Cardiac muscle cell (in vitro differentiated cells and primary cell): ENCODE data around the gene TNFRSF8. TPM values are rescaled to one million over a fixed set of nuclear protein-coding genes. Genes with fewer than 3 reads are reported as not detected.
"Not testable (repeated sequence)": the region's sequence is repeated elsewhere in the genome, so short reads cannot be mapped to it uniquely, and the experiment has no call there.

Experiments
- DNase-seq, 2 donors: peaks; one replicate each; pipeline versions ENCODE4 v3.0.0 to v3.0.0-alpha.2; 2010 to 2017; ENCODE audit warnings: low read depth in 1 of 2, low spot score in 1 of 2
- H3K27ac ChIP-seq: fragments of 200-600 bp; sonication (generic); 2 replicates; pipeline ENCODE4 v1.5.1; 2016
- H3K27me3 ChIP-seq: fragments of 200-600 bp; sonication (generic); 2 replicates; pipeline ENCODE4 v1.6.0; 2016; ENCODE audit warnings: control low read depth
- H3K36me3 ChIP-seq: fragments of 200-600 bp; sonication (generic); 2 replicates; pipeline ENCODE4 v1.5.1; 2016; ENCODE audit warnings: control low read depth
- H3K4me1 ChIP-seq: fragments of 200-600 bp; sonication (generic); 2 replicates; pipeline ENCODE4 v1.8.1; 2017; ENCODE audit warnings: low read depth, mild to moderate bottlenecking, mixed run types
- H3K4me3 ChIP-seq: fragments of 200-600 bp; sonication (generic); 2 replicates; pipeline ENCODE4 v1.5.1; 2016; ENCODE audit warnings: mild to moderate bottlenecking
- H3K9me3 ChIP-seq: fragments of 200-600 bp; sonication (generic); 2 replicates; pipeline ENCODE4 v1.5.1; 2017; ENCODE audit warnings: low read depth, mild to moderate bottlenecking, control low read depth
- polyA plus RNA-seq: library from polyadenylated mRNA; unstranded; fragments of >200 nt; fragmentation: Nextera tagmentation; extraction: Ambion mirVana; gene quantifications from 2 replicates; pipeline ENCODE4 v1.2.1, GENCODE V29; 2016
- total RNA-seq: library from RNA; depleted of rRNA; stranded (reverse); fragments of >200 nt; gene quantifications from 2 replicates; pipeline ENCODE4 v1.2.3, GENCODE V29; 2016
- TF ChIP-seq, protein P1 (sequence below): IDR thresholded peaks from 2 replicates; pipeline ENCODE4 v1.5.1; 2012; ENCODE audit warnings: low read depth, mild to moderate bottlenecking, low read length

TNFRSF8 gene
- total and polyA plus RNA-seq, 2 experiments from 2014 or later = 0.06 TPM; not detected in 1

DNA sequence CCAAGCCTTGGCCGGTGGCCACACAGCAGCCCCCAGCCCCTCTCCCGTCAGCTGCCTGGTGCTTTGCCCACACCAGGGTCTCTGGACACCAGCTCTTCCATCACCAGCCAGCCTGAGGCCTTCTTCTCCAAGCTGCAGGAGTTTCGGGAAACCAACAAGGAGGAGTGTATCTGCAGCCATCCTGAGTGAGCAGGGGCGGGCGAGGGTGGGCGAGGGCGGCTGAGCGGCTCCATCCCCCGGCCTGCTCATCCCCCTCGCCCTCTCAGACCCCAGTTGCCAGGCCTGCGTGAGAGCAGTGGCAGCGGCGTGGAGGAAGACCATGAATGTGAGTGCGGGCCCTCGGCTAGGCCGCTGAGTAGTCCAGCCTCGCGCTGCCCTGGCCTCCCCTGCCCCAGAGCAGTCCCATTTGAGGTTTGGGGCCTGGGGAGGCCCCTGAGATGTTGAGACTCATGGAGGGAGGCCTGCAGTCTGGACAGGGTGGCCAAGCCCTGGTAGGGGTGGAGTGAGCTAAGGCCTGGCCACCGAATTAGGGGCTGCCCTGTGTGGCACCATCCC, 34.1 kb upstream of the TNFRSF8 start:
- TF ChIP-seq, protein P1, sequence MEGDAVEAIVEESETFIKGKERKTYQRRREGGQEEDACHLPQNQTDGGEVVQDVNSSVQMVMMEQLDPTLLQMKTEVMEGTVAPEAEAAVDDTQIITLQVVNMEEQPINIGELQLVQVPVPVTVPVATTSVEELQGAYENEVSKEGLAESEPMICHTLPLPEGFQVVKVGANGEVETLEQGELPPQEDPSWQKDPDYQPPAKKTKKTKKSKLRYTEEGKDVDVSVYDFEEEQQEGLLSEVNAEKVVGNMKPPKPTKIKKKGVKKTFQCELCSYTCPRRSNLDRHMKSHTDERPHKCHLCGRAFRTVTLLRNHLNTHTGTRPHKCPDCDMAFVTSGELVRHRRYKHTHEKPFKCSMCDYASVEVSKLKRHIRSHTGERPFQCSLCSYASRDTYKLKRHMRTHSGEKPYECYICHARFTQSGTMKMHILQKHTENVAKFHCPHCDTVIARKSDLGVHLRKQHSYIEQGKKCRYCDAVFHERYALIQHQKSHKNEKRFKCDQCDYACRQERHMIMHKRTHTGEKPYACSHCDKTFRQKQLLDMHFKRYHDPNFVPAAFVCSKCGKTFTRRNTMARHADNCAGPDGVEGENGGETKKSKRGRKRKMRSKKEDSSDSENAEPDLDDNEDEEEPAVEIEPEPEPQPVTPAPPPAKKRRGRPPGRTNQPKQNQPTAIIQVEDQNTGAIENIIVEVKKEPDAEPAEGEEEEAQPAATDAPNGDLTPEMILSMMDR = no peak
- Histone ChIP-seq H3K4me1 (no peaks in the 10 kb centered on the region), H3K27ac (no peak overlapping the region), H3K27me3 (no peaks in the 10 kb centered on the region), H3K4me3 (no peak overlapping the region), H3K36me3 (no peaks in the 10 kb centered on the region), H3K9me3 (no peaks in the 10 kb centered on the region)
- no peak for DNase-seq

DNA sequence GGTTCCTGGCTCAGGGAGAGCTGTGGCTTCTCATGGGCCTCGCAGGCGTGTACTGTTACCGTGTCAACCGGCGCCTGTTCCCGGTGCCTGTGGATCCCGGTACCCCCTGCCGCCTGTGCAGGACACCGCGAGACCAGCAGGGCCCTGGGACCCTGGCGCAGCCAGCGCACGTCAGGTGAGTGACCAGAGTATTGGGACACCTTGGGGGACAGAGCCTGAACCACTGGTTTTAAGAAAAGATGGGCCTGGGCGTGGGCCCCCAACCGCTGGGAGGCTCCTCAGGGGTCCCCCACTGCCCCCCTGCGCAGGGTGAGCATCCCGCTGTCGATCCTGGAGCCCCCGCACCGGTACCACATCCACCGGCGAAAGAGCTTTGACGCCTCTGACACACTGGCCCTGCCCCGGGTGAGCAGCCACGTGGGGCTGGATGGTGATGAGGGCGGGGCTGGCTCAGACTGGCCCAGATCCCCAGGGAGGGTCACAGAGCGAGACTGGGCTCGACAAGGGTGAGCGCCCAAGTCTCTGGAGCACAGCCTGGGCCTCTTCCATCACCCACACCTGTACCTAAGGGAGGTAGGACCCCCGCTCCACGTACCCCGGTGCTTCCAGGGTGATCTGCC, 33.3 kb upstream of the TNFRSF8 start:
- Histone ChIP-seq H3K4me1 (no peaks in the 10 kb centered on the region), H3K27me3 (no peaks in the 10 kb centered on the region), H3K4me3 (no peak overlapping the region), H3K36me3 (no peaks in the 10 kb centered on the region), H3K9me3 (no peaks in the 10 kb centered on the region), H3K27ac (no peak overlapping the region)
- TF ChIP-seq, protein P1 = no peak
- no peak for DNase-seq

DNA sequence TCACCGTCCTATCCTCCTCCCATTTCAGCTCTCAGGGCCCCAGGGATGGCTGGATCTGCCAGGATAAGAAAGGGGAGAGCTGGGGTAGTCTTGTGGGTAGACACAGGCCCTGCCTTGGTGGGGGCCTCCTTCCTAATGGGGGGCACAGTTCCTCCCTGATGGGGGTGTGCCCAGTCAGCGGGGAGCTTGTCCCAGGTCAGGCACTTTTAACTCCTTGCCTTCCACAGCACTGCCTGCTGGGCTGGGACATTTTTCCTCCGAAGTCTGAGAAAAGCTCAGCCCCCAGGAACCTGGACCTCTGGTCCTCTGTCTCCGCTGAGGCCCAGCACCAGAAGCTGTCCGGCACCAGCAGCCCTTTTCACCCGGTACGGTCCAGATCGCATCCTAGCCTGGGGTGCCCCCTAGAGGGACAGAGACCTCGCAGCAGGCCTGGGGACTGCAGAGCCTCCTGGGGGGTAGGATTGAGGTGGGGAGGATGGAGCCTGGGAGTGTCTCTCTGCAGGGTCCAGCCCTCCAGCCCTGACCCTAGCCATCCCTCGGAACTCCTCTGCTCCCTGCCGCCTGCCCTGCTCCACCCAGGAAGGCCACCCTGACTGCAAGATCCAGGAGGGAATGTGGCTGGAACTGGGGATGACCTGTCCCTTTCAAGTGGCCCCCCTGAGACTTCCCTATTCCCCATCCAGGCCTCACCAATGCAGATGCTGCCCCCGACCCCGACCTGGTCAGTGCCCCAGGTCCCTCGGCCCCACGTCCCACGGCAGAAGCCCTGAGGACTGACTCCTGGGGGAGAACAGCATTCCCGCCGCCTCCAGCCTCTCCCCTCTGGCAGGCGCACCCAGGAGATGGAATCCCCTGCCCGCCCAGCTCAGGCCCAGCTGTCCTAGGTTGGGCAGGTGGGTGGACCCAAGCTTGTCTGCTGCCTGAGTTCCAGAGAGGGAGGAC, 31.8 kb upstream of the TNFRSF8 start:
- no peaks in the 10 kb centered on the region for H3K9me3 ChIP-seq
- no peaks in the 10 kb centered on the region for H3K4me1 ChIP-seq
- TF ChIP-seq, protein P1 = peak; percentile 63
- peak; percentile 48 to 51 for DNase-seq
- H3K36me3 ChIP-seq = no peaks in the 10 kb centered on the region
- H3K4me3 ChIP-seq = no peak overlapping the region
- H3K27me3 ChIP-seq = no peaks in the 10 kb centered on the region
- no peak overlapping the region for H3K27ac ChIP-seq

DNA sequence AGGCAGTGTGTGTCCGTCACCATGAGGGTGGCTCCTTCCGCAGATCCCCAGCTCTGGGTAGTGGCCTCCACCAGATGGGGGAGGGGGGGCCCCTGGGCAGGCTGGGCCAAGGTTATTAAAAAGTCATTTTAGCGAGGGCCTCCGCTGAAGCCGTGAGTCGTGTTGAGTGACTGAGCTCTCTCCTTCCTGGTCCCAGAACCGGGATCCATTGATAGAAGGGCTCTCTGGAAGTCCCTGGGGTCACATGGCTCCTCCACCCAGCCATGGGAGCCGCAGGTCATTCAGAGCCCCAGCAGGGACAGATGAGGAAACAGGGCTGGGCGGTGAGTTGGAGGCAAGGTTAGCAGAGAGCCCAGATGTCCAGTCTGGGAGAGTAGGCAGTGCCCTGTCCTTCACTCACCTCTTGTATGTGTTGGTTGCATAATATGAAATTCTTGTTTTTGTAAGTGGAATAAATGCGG, 30.9 kb upstream of the TNFRSF8 start:
- Histone ChIP-seq H3K4me3 (no peak overlapping the region), H3K36me3 (no peaks in the 10 kb centered on the region), H3K9me3 (no peaks in the 10 kb centered on the region), H3K27ac (no peak overlapping the region), H3K27me3 (no peaks in the 10 kb centered on the region), H3K4me1 (no peaks in the 10 kb centered on the region)
- peak in 1 of 2 donors; percentile 25 for DNase-seq
- TF ChIP-seq, protein P1 = no peak

DNA sequence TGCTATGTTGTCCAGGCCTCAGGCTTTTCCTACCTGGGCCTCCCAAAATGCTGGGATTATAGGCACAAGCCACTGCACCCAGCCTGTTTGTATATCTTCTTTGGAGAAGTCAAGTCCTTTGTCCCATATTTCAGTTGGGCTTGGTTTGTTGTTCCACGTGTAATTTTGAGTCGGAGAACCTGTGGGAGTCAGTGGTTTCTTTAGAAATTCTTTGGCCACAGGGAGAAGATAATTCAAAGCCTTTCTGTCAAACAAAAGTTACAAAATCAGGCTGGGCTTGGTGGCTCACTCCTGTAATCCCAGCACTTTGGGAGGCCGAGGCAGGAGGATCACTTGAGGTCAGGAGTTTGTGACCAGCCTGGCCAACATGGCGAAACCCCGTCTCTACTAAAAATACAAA, 29.7 kb upstream of the TNFRSF8 start:
- H3K9me3 ChIP-seq, H3K36me3 ChIP-seq, H3K27me3 ChIP-seq, H3K4me1 ChIP-seq, H3K4me3 ChIP-seq, H3K27ac ChIP-seq: not testable (repeated sequence)
- peak in 1 of 2 donors; percentile 85 for DNase-seq
